ENCODE data around the gene IL36RN.
"Not testable (repeated sequence)": the region's sequence is repeated elsewhere in the genome, so short reads cannot be mapped to it uniquely, and the experiment has no call there.

IL36RN gene

DNA sequence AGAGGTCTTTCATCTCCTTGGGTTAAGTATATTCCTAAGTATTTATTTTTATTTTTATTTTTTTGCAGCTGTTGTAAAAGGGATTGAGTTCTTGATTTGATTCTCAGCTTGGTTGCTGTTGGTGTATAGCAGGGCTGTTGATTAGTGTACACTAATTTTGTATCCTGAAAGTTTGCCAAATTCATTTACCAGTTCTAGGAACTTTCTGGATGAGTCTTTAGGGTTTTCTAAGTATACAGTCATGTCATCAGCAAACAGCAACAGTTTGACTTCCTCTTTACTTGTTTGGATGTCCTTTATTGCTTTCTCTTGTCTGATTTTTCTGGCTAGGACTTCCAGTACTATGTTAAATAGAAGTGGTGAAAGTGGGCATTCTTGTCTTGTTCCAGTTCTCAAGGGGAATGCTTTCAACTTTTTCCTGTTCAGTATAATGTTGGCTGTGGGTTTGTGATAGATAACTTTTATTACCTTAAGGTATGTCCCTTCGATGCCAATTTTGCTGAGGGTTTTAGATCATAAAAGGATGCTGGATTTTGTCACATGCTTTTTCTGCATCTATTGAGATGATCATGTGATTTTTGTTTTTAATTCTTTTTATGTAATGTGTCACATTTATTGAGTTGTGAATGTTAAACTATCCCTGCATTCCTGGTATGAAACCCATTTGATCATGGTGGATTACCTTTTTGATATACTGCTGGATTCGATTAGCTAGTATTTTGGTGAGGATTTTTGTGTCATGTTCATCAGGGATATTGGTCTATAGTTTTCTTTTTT lies 38.0 kb downstream of the IL36RN start:
- in situ Hi-C loops (cut with MboI; ENCODE audit: low sequenced_read_pairs), result not testable (repeated sequence)

GRCh38 chr2:113098041-113098440 lies 39.0 kb downstream of the IL36RN start:
- in situ Hi-C loops (cut with MboI; ENCODE audit: low sequenced_read_pairs), result no loop called here

DNA sequence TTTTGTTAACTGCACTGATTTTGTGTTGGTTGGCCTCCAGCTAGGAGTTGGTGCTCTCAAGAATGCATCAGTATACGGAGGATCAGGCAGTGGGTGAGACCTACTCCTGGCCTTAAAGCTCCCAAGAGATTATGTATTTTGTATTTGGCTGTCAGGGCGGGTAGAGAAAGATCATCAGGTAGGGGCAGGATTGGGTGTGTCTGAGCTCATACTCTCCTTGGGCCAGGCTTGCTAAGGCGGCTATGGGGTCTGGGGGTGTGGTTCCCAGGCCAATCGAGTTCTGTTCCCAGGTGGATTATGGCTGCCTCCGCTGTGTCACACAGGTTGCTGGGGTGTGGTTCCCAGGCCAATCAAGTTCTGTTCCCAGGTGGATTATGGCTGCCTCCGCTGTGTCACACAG lies 39.5 kb downstream of the IL36RN start:
- in situ Hi-C loops (cut with MboI; ENCODE audit: low sequenced_read_pairs), result no loop called here

DNA sequence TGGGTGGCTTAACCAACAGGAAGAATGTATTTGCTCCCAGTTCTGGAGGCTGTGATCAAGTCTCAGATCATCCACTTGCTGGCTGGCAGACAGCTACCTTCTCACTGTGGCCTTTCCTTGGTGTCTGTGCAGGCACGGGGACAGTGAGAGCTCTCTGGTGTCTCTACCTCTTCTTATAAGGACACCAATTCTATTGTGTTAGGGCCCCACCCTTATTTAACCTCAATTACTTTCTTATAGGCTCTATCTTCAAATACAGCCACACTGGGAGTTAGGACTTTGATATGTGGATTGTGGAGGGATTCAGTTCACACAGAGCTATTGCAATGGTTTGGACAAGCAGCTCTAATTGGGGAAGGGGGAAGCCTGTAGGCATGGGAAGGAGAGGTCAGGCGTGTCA lies 43.1 kb downstream of the IL36RN start:
- in situ Hi-C loops (cut with MboI; ENCODE audit: low sequenced_read_pairs), result no loop called here

GRCh38 chr2:113103277-113103676 lies 44.3 kb downstream of the IL36RN start:
- in situ Hi-C loops (cut with MboI; ENCODE audit: low sequenced_read_pairs), result no loop called here

DNA sequence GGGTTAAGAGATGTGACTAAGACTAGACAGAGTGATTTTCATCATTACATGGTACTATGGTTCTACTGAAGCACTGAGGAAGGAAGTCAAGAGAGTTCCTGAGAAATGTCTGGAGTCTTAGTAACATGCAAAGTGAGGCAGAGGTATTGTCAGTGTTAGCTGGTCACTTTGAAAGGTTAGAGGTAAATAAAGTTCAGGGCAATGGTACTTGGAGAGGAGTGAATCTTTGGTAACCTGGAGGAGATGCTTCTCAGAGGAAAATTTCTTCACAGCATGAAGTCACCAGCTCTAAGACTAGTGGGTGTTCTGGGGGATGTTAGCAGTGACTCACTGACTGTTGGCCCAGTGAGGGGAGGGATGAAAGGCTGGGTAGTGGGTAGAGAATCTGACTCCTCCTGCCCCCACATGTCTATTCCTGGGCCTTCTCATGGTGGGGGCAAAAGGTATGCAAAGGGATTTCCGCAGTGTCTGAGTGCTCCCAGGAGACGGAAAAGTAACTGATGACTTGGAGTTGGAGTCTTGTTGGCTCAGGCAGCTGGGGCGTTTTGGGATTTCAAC lies 45.1 kb downstream of the IL36RN start:
- in situ Hi-C loops (cut with MboI; ENCODE audit: low sequenced_read_pairs), result no loop called here

DNA sequence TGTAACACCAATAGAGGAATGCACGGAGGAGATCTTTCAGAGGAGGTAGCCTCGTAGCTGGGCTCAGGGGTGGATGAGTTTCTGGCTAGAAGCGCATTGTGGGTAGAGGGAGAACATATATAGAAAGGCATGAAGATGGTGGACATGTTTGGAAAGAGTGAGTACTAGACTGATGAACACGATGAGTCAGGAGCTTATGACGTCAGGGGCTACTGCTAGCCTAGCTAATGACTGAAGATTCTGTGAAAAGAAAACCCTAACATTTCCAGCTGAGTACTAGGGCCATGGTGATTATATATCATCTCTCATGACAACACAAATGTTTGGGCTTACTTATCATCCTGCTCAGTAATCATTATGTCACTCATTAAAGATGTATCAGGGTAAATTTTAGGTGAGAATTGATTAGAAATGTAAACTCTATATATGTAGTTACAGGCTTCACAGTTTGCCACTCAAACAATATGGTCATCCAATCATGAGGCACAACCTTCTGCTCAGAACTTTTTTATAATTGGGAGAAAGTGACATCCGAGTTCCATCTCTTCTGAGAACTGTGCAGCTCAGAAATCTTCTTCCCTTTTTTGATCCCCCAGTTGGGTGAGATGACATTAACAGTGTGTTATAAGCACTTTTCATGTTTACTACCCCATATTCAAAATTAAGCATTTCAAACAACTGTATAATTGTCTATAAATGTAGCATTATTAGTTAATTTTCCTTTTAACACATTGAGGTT lies 46.2 kb downstream of the IL36RN start:
- in situ Hi-C loops (cut with MboI; ENCODE audit: low sequenced_read_pairs), result no loop called here

DNA sequence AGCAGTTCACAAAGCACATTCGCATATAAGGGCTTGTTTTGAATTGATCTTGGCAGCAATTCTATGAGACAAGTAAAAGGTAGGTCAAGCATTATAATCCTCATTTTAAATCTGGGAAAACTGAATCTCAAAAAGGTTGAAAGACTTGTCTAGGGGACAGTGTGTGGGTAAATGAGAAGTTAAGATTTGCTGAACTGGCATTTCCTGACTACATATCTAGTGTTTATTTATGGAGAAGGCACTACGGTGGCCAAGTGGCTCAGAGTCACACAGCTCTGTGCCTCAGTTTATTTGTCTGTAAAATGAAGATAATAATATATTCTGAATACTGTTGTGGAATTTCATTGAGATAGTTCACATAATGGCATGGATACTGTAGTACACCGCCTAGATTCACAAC lies 52.1 kb downstream of the IL36RN start:
- in situ Hi-C loops (cut with MboI; ENCODE audit: low sequenced_read_pairs), result no loop called here

DNA sequence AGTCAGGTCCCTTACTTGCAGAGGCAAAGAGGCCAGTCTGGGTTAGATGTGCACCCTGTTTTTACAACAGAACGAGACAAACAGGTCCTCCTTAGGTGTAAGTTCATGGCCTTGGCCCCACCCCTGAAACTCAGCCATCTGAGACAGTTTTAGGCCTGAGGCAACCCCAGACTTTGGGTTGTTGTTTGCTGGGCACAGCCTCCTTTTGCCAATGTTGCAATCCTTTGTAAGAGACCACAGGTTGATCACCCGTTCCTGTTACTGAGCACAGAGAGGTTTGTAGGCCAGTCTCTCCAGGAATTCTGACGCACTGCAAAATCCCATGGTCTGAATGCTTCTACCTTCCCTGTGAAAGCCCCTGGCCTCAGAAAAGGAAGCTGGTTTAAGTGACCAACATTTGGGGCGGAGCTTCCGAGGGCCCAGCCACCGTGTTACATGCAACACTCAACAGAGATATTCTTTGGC lies 52.9 kb downstream of the IL36RN start:
- in situ Hi-C loops (cut with MboI; ENCODE audit: low sequenced_read_pairs), result no loop called here

DNA sequence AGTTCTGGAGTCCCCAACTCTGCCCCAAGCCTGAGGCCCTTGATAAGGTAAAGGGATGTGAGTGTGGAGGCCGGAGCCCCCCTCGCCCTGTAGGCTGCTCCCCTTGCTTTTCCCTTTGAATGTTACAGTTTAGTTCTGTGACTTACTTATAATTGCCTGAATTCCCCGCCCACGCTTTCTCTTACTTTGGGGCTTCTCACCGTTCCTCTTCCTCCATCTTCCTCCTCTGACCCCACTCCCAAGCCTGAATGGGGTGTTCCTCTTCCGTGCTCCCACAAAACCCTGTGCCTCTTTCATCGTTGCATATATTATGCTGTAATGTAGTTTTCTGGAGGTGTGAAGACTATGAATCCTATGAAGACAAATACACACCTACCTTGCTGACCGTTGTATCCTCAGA lies 53.4 kb downstream of the IL36RN start:
- in situ Hi-C loops (cut with MboI; ENCODE audit: low sequenced_read_pairs), result no loop called here

- in situ Hi-C loops (cut with MboI; ENCODE audit: low sequenced_read_pairs), result no loop called here
Measured at GRCh38 chr2:113112871-113113270, 53.9 kb downstream of the IL36RN start.

DNA sequence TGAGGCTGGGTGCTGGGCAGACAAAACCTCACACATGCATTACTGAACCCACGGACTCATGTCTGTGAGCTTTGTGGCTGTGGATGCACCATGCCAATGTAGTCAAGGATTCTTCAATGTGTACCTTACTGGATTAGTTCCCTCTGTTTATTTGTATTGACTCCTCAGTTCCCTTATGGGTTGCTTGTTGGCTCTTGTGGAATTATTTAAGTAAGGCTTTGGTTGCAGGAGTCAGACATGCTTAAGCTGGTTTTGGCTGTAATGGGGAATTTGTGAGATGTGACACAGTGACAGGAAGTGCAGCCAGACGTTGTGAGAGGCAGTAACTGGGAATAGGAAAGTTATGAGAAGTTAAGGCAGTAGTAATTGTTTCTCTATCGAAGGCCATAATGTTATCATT lies 54.8 kb downstream of the IL36RN start:
- in situ Hi-C loops (cut with MboI; ENCODE audit: low sequenced_read_pairs), result no loop called here

All from hTERT RPE-1 (cell line).